H1 (cell line): ENCODE measurements around the gene EPN2. TPM values are rescaled to one million over a fixed set of nuclear protein-coding genes. Genes with fewer than 3 reads are reported as not detected.

ENCODE experiments used
- CTCF ChIA-PET: fragments of 300-600 bp; sonication (Branson Sonifier 250); formaldehyde crosslinking; loops from one replicate; lab custom pipeline; 2021; ENCODE audit not compliant: partially characterized antibody; lab: Charles Lee
- POLR2A ChIA-PET: fragments of 300-600 bp; sonication (Branson Sonifier 250); formaldehyde crosslinking; loops from one replicate; lab custom pipeline; 2021; ENCODE audit warnings: inconsistent platforms; ENCODE audit not compliant: partially characterized antibody; lab: Charles Lee
- DNase-seq, 2 experiments: peaks; one replicate each; pipeline versions ENCODE4 v3.0.0 to v3.0.0-alpha.2; 2010 to 2022; ENCODE audit warnings: low spot score in 2 of 2, low read depth in 1 of 2, mixed read lengths in 1 of 2
- FAIRE-seq: peaks from 2 replicates; lab custom pipeline; 2011; peaks lifted over from hg19 to GRCh38; lab: Jason Lieb, UNC
- H2AFZ ChIP-seq: 2 replicates; pipeline ENCODE4 v1.8.1; 2012; ENCODE audit warnings: low read length, inconsistent platforms
- H2AK5ac ChIP-seq: 2 replicates; pipeline ENCODE4 v1.6.1; 2013; ENCODE audit warnings: low read depth, low read length
- H2BK120ac ChIP-seq: replicated peaks from 2 replicates; pipeline ENCODE3; 2013; ENCODE audit warnings: low read depth, low read length, inconsistent platforms
- H2BK12ac ChIP-seq: 2 replicates; pipeline ENCODE4 v1.6.1; 2013; ENCODE audit warnings: low read depth, low read length
- H2BK15ac ChIP-seq: 2 replicates; pipeline ENCODE4 v1.6.1; 2013; ENCODE audit warnings: low read length
- H2BK20ac ChIP-seq: 2 replicates; pipeline ENCODE4 v1.6.1; 2013; ENCODE audit warnings: low read length
- H2BK5ac ChIP-seq: 2 replicates; pipeline ENCODE4 v1.6.1; 2013; ENCODE audit warnings: low read depth, low read length
- H3K14ac ChIP-seq: 2 replicates; pipeline ENCODE4 v1.6.1; 2013; ENCODE audit warnings: inconsistent platforms; ENCODE audit not compliant: insufficient read length
- H3K18ac ChIP-seq: 2 replicates; pipeline ENCODE4 v1.6.1; 2013; ENCODE audit warnings: low read length; ENCODE audit errors: extremely low read depth
- H3K23ac ChIP-seq: 2 replicates; pipeline ENCODE4 v1.6.1; 2013; ENCODE audit warnings: inconsistent platforms; ENCODE audit not compliant: insufficient read length
- H3K23me2 ChIP-seq: 2 replicates; pipeline ENCODE4 v1.6.1; 2013; ENCODE audit warnings: low read depth, low read length
- H3K27ac ChIP-seq: 2 replicates; pipeline ENCODE4 v1.6.1; 2011; ENCODE audit warnings: low read depth, low read length, inconsistent platforms
- H3K27me3 ChIP-seq, 4 experiments: replicated peaks in 1 of 4; 1 replicate in 1 of 4; 2 replicates in 3 of 4; pipeline versions ENCODE4 v1.6.1 to v1.8.1; 2011 to 2013; ENCODE audit warnings: low read length in 3 of 4, mild to moderate bottlenecking in 3 of 4, inconsistent platforms in 2 of 4, mixed read lengths in 2 of 4, moderate library complexity in 1 of 4; ENCODE audit not compliant: control insufficient read depth in 3 of 4, insufficient read depth in 3 of 4; ENCODE audit errors: extremely low read depth in 1 of 4
- H3K36me3 ChIP-seq, 4 experiments: 2 replicates each; pipeline versions ENCODE4 v1.6.1 to v1.8.1; 2011 to 2013; ENCODE audit warnings: mild to moderate bottlenecking in 4 of 4, low read length in 3 of 4, moderate library complexity in 2 of 4, control low read depth in 1 of 4, inconsistent platforms in 1 of 4; ENCODE audit not compliant: insufficient read depth in 4 of 4, control insufficient read depth in 2 of 4
- H3K4ac ChIP-seq: replicated peaks from 2 replicates; pipeline ENCODE3; 2013; ENCODE audit warnings: low read length, low read depth, mixed read lengths, inconsistent platforms; ENCODE audit not compliant: insufficient read length
- H3K4me1 ChIP-seq, 4 experiments: replicated peaks in 1 of 4; 1 replicate in 1 of 4; 2 replicates in 3 of 4; pipeline versions ENCODE4 v1.6.1 to v1.8.1; 2011 to 2013; ENCODE audit warnings: low read length in 3 of 4, inconsistent platforms in 2 of 4, mixed read lengths in 1 of 4; ENCODE audit not compliant: insufficient read depth in 4 of 4, control insufficient read depth in 3 of 4
- H3K4me2 ChIP-seq, 2 experiments: 2 replicates each; pipeline versions ENCODE4 v1.6.1 to v1.8.1; 2011 to 2013; ENCODE audit warnings: low read depth in 2 of 2, low read length in 2 of 2, control low read depth in 1 of 2, inconsistent platforms in 1 of 2, mild to moderate bottlenecking in 1 of 2; ENCODE audit not compliant: insufficient read depth in 1 of 2
- H3K4me3 ChIP-seq, 4 experiments: fragments of 200-600, 300-600 bp in 1 of 4; sonication (generic), shearing (Covaris generic), sonication (Bioruptor Twin) in 1 of 4; 2 replicates each; pipeline versions ENCODE4 v1.5.1 to v1.8.1; 2011 to 2016; ENCODE audit warnings: low read length in 4 of 4, low read depth in 3 of 4, control low read depth in 2 of 4, inconsistent platforms in 2 of 4, mild to moderate bottlenecking in 2 of 4, mixed read lengths in 1 of 4, moderate library complexity in 1 of 4; ENCODE audit not compliant: insufficient read depth in 2 of 4; ENCODE audit errors: extremely low read depth in 1 of 4
- H3K56ac ChIP-seq: replicated peaks from 2 replicates; pipeline ENCODE3; 2013; ENCODE audit warnings: low read depth, mild to moderate bottlenecking, mixed read lengths, low read length, inconsistent platforms; ENCODE audit not compliant: insufficient read length
- H3K79me1 ChIP-seq: 2 replicates; pipeline ENCODE4 v1.6.1; 2013; ENCODE audit warnings: low read depth, low read length, control low read depth
- H3K79me2 ChIP-seq, 2 experiments: 2 replicates each; pipeline versions ENCODE4 v1.6.1 to v1.8.1; 2012 to 2013; ENCODE audit warnings: low read length in 2 of 2, mild to moderate bottlenecking in 2 of 2, inconsistent platforms in 1 of 2; ENCODE audit not compliant: insufficient read depth in 2 of 2, control insufficient read depth in 1 of 2
- H3K9ac ChIP-seq, 4 experiments: replicated peaks in 1 of 4; 1 replicate in 1 of 4; 2 replicates in 3 of 4; pipeline versions ENCODE4 v1.6.1 to v1.8.1; 2011 to 2013; ENCODE audit warnings: low read depth in 3 of 4, low read length in 3 of 4, control low read depth in 2 of 4, mild to moderate bottlenecking in 2 of 4, moderate library complexity in 2 of 4, inconsistent platforms in 1 of 4; ENCODE audit errors: extremely low read depth in 1 of 4
- H3K9me3 ChIP-seq, 2 experiments: 2 replicates each; pipeline versions ENCODE4 v1.6.1 to v1.8.1; 2012 to 2013; ENCODE audit warnings: mild to moderate bottlenecking in 2 of 2, moderate library complexity in 2 of 2, control low read depth in 1 of 2, inconsistent platforms in 1 of 2, low read depth in 1 of 2, low read length in 1 of 2, mixed read lengths in 1 of 2; ENCODE audit not compliant: insufficient read depth in 2 of 2
- H4K20me1 ChIP-seq, 2 experiments: replicated peaks in 1 of 2; 2 replicates each; pipeline versions ENCODE3 to v1.8.1; 2011 to 2013; ENCODE audit warnings: inconsistent platforms in 2 of 2, low read length in 2 of 2, mild to moderate bottlenecking in 1 of 2; ENCODE audit not compliant: insufficient read depth in 2 of 2, control insufficient read depth in 1 of 2
- H4K5ac ChIP-seq: 2 replicates; pipeline ENCODE4 v1.6.1; 2013; ENCODE audit warnings: low read length, low read depth, mixed read lengths, inconsistent platforms; ENCODE audit not compliant: insufficient read length
- H4K8ac ChIP-seq: 2 replicates; pipeline ENCODE4 v1.8.0; 2013; ENCODE audit warnings: mild to moderate bottlenecking, moderate library complexity, low read length, inconsistent platforms; ENCODE audit not compliant: insufficient read depth; ENCODE audit errors: extremely low read depth
- H4K91ac ChIP-seq: replicated peaks from 2 replicates; pipeline ENCODE3; 2013; ENCODE audit warnings: low read length, mixed read lengths, inconsistent platforms; ENCODE audit not compliant: insufficient read length
- CEBPB ChIP-seq: IDR thresholded peaks from 2 replicates; pipeline ENCODE4 v1.6.1; 2012; ENCODE audit warnings: low read depth, low read length
- CTCF ChIP-seq, 3 experiments: IDR thresholded peaks; 1 replicate in 2 of 3; 2 replicates in 1 of 3; pipeline versions ENCODE4 v1.5.1 to v1.6.1; 2011; ENCODE audit warnings: low read length in 3 of 3, mild to moderate bottlenecking in 3 of 3, inconsistent platforms in 2 of 3, low read depth in 1 of 3, moderate library complexity in 1 of 3; ENCODE audit not compliant: insufficient read depth in 1 of 3; ENCODE audit errors: control extremely low read depth in 1 of 3
- EP300 ChIP-seq, 2 experiments: IDR thresholded peaks; 1 replicate in 1 of 2; 2 replicates in 1 of 2; pipeline ENCODE4 v1.6.1; 2011 to 2012; ENCODE audit warnings: low read depth in 2 of 2, low read length in 2 of 2, mild to moderate bottlenecking in 2 of 2, borderline replicate concordance in 1 of 2, inconsistent platforms in 1 of 2, moderate library complexity in 1 of 2
- FOSL1 ChIP-seq: IDR thresholded peaks from 2 replicates; pipeline ENCODE4 v1.6.1; 2011; ENCODE audit warnings: mild to moderate bottlenecking, low read depth, low read length, moderate library complexity; ENCODE audit not compliant: insufficient read depth
- RAD21 ChIP-seq, 2 experiments: IDR thresholded peaks in 1 of 2; conservative IDR thresholded peaks in 1 of 2; 2 replicates each; pipeline ENCODE4 v1.6.1; 2011; ENCODE audit warnings: low read depth in 2 of 2, low read length in 2 of 2, improper control_type of control experiment in 1 of 2, inconsistent platforms in 1 of 2, mild to moderate bottlenecking in 1 of 2, moderate library complexity in 1 of 2
- SIN3A ChIP-seq, 2 experiments: IDR thresholded peaks in 1 of 2; conservative IDR thresholded peaks in 1 of 2; 2 replicates each; pipeline ENCODE4 v1.6.1; 2011 to 2012; ENCODE audit warnings: low read length in 2 of 2, improper control_type of control experiment in 1 of 2, low read depth in 1 of 2, mild to moderate bottlenecking in 1 of 2
- WGBS, 2 experiments: shearing (Covaris generic) in 1 of 2; methylation state at CpG; one replicate each; pipeline versions ENCODE4 v1.1.6 to v1.1.7; 2013 to 2015; ENCODE audit warnings: low lambda C conversion rate in 2 of 2, mixed read lengths in 2 of 2, inconsistent platforms in 1 of 2, low coverage in 1 of 2, missing lambda C conversion rate in 1 of 2; ENCODE audit not compliant: insufficient replicate concordance in 2 of 2, insufficient coverage in 1 of 2, insufficient read length in 1 of 2; ENCODE audit errors: extremely low coverage in 1 of 2, missing lambda C conversion rate in 1 of 2; 5-methylcytosine and 5-hydroxymethylcytosine counted together
- polyA plus RNA-seq, 7 experiments: library from polyadenylated mRNA; depleted of rRNA in 3 of 7; stranded (reverse) in 5 of 7; unstranded in 2 of 7; fragments of >200 nt in 5 of 7; fragments of 200-250 nt in 2 of 7; gene quantifications; 1 replicate in 5 of 7; 2 replicates in 1 of 7; 4 replicates in 1 of 7; pipeline versions ENCODE4 v1.2.1 to v1.2.3, GENCODE V29; 2011 to 2013; ENCODE audit warnings: missing spikeins in 2 of 7, mixed read lengths in 2 of 7
- total RNA-seq: library from RNA; stranded (reverse); fragmentation: NEBNext Ultra II Directional; extraction: Animal tissue kit (Norgen Biotek cat#: 25700); gene quantifications from 2 replicates; pipeline ENCODE4 v1.2.1, GENCODE V29; 2021

EPN2 gene
- total and polyA plus RNA-seq, 2 of the 8 experiments (the other 6 are each of a cell fraction or from before 2014, with no cell fraction given), result 28.7 to 55.8 TPM

DNA sequence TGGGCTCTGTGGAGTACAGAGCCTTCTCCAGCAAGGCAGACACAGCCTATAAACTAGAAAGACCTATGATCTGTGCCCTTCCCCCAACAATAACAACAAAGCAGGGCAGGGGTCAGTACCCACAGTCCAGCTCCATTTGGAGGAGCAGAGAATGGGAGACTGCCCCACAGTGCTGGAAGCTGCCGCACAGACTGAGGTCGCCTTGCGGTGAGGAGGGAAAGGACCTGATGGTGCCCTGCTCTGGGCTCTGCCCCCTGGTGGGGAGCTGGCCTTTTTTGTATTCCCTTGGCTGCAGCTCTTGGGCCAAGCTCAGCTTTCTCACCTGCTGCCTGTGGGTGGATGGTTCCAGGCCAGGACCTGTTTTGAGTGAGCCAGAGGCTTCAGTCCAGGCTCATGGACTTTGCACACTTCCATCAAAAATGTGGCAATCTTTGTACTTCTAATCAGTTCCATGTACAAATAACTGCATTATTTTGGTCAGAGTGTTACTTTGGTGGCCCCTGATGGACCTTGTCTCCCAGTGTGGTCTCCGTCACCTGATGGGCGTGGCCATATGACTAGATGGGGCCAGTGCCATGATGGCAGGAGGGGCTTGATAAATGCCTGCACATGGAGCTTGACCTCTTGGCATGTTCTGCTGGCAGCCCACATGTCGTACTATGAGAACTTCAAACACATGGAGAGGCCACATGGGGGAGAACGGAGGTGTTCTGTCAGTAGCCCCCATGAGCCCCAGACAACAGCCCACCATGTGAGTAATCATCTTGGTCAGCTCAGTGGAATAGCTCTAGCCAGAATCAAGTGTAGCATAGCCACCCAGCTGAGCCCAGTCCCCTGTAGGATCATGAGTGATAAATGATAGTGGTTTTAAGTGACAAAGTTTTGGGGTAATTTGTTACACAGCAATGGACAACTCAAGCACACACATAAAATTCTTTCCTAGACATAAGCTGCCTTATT lies 101.1 kb downstream of the EPN2 start:
- peaks cover 0 to 6% of the 10 kb centered on the region in 2 experiments for H4K20me1 ChIP-seq
- no peaks in the 10 kb centered on the region for H3K27me3 ChIP-seq
- no peak overlapping the region for H2BK12ac ChIP-seq
- H2AK5ac ChIP-seq, result no peak overlapping the region
- no peaks in the 10 kb centered on the region for H3K36me3 ChIP-seq
- H3K4me3 ChIP-seq, result no peak overlapping the region
- no peak overlapping the region for H3K18ac ChIP-seq
- H3K27ac ChIP-seq, result no peak overlapping the region
- no peak overlapping the region for H3K4me2 ChIP-seq
- H3K23ac ChIP-seq, result no peak overlapping the region
- H3K79me2 ChIP-seq, result no peaks in the 10 kb centered on the region
- H3K9ac ChIP-seq, result no peak overlapping the region
- no peaks in the 10 kb centered on the region for H3K79me1 ChIP-seq
- no peaks in the 10 kb centered on the region for H3K9me3 ChIP-seq
- H4K5ac ChIP-seq, result no peak overlapping the region
- 82% methylated on average over 7 of the region's 7 CpGs; no CpG with 5 or more reads in 1 of the 2 experiments for WGBS, 2 experiments
- H2BK20ac ChIP-seq, result no peak overlapping the region
- CTCF ChIA-PET, result interaction anchor here (0.6 to 9.8 kb wide), 23 partner anchors 8 to 299 kb away, joined by 3 to 70 read pairs (median 4); partner anchors contain the start of gene MAPK7
- H2BK15ac ChIP-seq, result no peak overlapping the region
- no peak overlapping the region for H2BK120ac ChIP-seq
- no peak overlapping the region for H3K4ac ChIP-seq
- H3K14ac ChIP-seq, result no peak overlapping the region
- no peak overlapping the region for H2AFZ ChIP-seq
- no peak overlapping the region for H3K56ac ChIP-seq
- H3K4me1 ChIP-seq, result peaks cover 4 to 25% (median 15%) of the 10 kb centered on the region in 4 experiments
- no peak overlapping the region for H4K8ac ChIP-seq
- H4K91ac ChIP-seq, result no peak overlapping the region
- POLR2A ChIA-PET, result interaction anchor here (0.7 to 1.5 kb wide), 11 partner anchors 9 to 70 kb away, joined by 3 to 5 read pairs (median 3); partner anchors contain the start of gene MAPK7
- H3K23me2 ChIP-seq, result no peaks in the 10 kb centered on the region
- peak; percentile 62 for FAIRE-seq
- peak overlapping the region; percentile 1; the same call in 1 of the 2 replicates for H2BK5ac ChIP-seq
- DNase-seq, result peak; percentile 47 to 75
- TF ChIP-seq CEBPB (no peak), EP300 (IDR thresholded peaks at IDR 0.05; ENCODE audit: borderline replicate concordance in 1 of 2, low read depth in 2 of 2, low read length in 2 of 2) (no peak), FOSL1 (no peak), CTCF (IDR thresholded peaks at IDR 0.05; ENCODE audit: control extremely low read depth in 1 of 3, insufficient read depth in 1 of 3, low read depth in 1 of 3, low read length in 3 of 3) (peak; percentile 67 to 96 (median 71)), RAD21 (IDR thresholded peaks at IDR 0.05 in 1 of 2, conservative IDR thresholded peaks at IDR 0.05 in 1 of 2; ENCODE audit: low read depth in 2 of 2, low read length in 2 of 2) (peak; percentile 46 to 62), SIN3A (conservative IDR thresholded peaks at IDR 0.05 in 1 of 2, IDR thresholded peaks at IDR 0.05 in 1 of 2; ENCODE audit: low read depth in 1 of 2, low read length in 2 of 2) (no peak)
